HG03571 (cell line): ENCODE data around the gene TGFB3.

Experiments
- ATAC-seq: cut with Tn5 transposase; IDR thresholded peaks from one replicate; pipeline ENCODE4 v1.9.1; 2021; ENCODE audit not compliant: unreplicated experiment

TGFB3 gene

GRCh38 chr14:75987201-75987970, 5.6 kb upstream of the TGFB3 start:
- ATAC-seq, result no peak

GRCh38 chr14:75986439-75986765, 4.6 kb upstream of the TGFB3 start:
- no peak for ATAC-seq

GRCh38 chr14:75985618-75986438, 4.0 kb upstream of the TGFB3 start, which contains the start of gene IFT43:
Gene IFT43, plus strand, starts transcription at chr14:75985763. Its CDS starts 24 bp downstream, at chr14:75985787.
- peak; percentile 60 for ATAC-seq

GRCh38 chr14:75984674-75985073, 2.9 kb upstream of the TGFB3 start:
- ATAC-seq, result no peak

- ATAC-seq, result no peak
Observed at GRCh38 chr14:75983019-75983358, 1.2 kb upstream of the TGFB3 start.

- no peak for ATAC-seq
Observed at GRCh38 chr14:75982266-75983018, 647 bp upstream of the TGFB3 start.

- no peak for ATAC-seq
Observed at GRCh38 chr14:75980856-75981255, 939 bp downstream of the TGFB3 start.

- ATAC-seq, result no peak
Observed at GRCh38 chr14:75979648-75980565, 1.9 kb downstream of the TGFB3 start.

GRCh38 chr14:75979071-75979571, 2.7 kb downstream of the TGFB3 start:
- no peak for ATAC-seq

GRCh38 chr14:75978249-75978731, 3.5 kb downstream of the TGFB3 start:
- ATAC-seq, result no peak

- no peak for ATAC-seq
Observed at GRCh38 chr14:75977582-75977943, 4.2 kb downstream of the TGFB3 start.

- no peak for ATAC-seq
Observed at GRCh38 chr14:75976826-75977581, 4.8 kb downstream of the TGFB3 start.

- no peak for ATAC-seq
Observed at GRCh38 chr14:75972801-75973421, 8.9 kb downstream of the TGFB3 start.

GRCh38 chr14:75971509-75971908, 10.3 kb downstream of the TGFB3 start:
- ATAC-seq, result no peak

GRCh38 chr14:75970989-75971388, 10.8 kb downstream of the TGFB3 start:
- ATAC-seq, result no peak

GRCh38 chr14:75969891-75970290, 11.9 kb downstream of the TGFB3 start:
- ATAC-seq, result no peak

- no peak for ATAC-seq
Observed at GRCh38 chr14:75969126-75969525, 12.7 kb downstream of the TGFB3 start.

- ATAC-seq, result no peak
Observed at GRCh38 chr14:75968456-75968855, 13.3 kb downstream of the TGFB3 start.

GRCh38 chr14:75967866-75968265, 13.9 kb downstream of the TGFB3 start:
- no peak for ATAC-seq
